NT2/D1 (cell line): ENCODE data around the gene ASIC2.

ENCODE experiments used
- SUZ12 ChIP-seq: IDR thresholded peaks from 2 replicates; pipeline ENCODE4 v1.6.1; 2011; ENCODE audit not compliant: insufficient read length, insufficient read depth; ENCODE audit errors: extremely low read depth
- YY1 ChIP-seq: IDR thresholded peaks from 2 replicates; pipeline ENCODE4 v1.6.1; 2011; ENCODE audit not compliant: insufficient read length, insufficient read depth
- ZNF274 ChIP-seq: IDR thresholded peaks from 2 replicates; pipeline ENCODE4 v1.6.1; 2011; ENCODE audit warnings: mild to moderate bottlenecking, low read depth, low read length

- no peak for TF ChIP-seq ZNF274
- no peak for TF ChIP-seq YY1
- TF ChIP-seq SUZ12 = no peak
These were observed 210.4 kb downstream of the ASIC2 start for GRCh38 chr17:33082529-33083173.
